ENCODE results near the gene EIF5B. TPM values are rescaled to one million over a fixed set of nuclear protein-coding genes. Genes with fewer than 3 reads are reported as not detected.

The EIF5B gene
- total and polyA plus RNA-seq, 2 experiments from 2014 or later = 18.3 to 19.1 TPM

DNA sequence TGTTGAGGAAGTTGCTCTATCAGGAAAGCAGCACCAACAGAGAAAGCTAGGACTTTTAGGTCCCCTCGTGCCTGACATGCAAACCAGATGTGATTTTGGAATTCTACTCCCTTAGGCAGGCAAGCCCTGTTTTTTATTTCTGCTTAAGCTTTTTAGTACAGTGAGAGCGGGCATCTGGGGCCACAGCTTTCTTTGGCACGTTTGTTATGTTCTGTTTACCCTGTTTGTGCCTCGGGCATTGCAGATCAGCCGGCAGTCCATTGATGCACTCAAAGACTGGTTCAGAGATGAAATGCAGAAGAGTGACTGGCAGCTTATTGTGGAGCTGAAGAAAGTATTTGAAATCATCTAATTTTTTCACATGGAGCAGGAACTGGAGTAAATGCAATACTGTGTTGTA, 61.9 kb downstream of the EIF5B start:
- WGBS (ENCODE audit: low lambda C conversion rate, missing lambda C conversion rate) = 91% methylated on average over 5 of the region's 5 CpGs
- Histone ChIP-seq H2AFZ (no peak overlapping the region), H4K20me1 (ENCODE audit: insufficient read depth, poor library complexity, severe bottlenecking) (no peaks in the 10 kb centered on the region), H3K9me3 (ENCODE audit: low read depth) (no peaks in the 10 kb centered on the region), H3K9me2 (replicated peaks; ENCODE audit: insufficient read depth) (no peaks in the 10 kb centered on the region), H3K4me3 (no peak overlapping the region), H3K36me3 (replicated peaks; ENCODE audit: insufficient read depth, low read depth) (no peaks in the 10 kb centered on the region), H3K27ac (no peak overlapping the region), H3K4me2 (no peak overlapping the region), H3K4me1 (ENCODE audit: insufficient read depth) (no peaks in the 10 kb centered on the region), H3K27me3 (no peaks in the 10 kb centered on the region), H3K79me2 (no peaks in the 10 kb centered on the region)
- TF ChIP-seq EZH2 (IDR thresholded peaks at IDR 0.05; ENCODE audit: borderline replicate concordance) (no peak), EZH2phosphoT487 (IDR thresholded peaks at IDR 0.05; ENCODE audit: low read depth, severe bottlenecking, unreplicated experiment) (no peak)
- TF ChIP-seq, protein P1, sequence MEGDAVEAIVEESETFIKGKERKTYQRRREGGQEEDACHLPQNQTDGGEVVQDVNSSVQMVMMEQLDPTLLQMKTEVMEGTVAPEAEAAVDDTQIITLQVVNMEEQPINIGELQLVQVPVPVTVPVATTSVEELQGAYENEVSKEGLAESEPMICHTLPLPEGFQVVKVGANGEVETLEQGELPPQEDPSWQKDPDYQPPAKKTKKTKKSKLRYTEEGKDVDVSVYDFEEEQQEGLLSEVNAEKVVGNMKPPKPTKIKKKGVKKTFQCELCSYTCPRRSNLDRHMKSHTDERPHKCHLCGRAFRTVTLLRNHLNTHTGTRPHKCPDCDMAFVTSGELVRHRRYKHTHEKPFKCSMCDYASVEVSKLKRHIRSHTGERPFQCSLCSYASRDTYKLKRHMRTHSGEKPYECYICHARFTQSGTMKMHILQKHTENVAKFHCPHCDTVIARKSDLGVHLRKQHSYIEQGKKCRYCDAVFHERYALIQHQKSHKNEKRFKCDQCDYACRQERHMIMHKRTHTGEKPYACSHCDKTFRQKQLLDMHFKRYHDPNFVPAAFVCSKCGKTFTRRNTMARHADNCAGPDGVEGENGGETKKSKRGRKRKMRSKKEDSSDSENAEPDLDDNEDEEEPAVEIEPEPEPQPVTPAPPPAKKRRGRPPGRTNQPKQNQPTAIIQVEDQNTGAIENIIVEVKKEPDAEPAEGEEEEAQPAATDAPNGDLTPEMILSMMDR (IDR thresholded peaks at IDR 0.05; ENCODE audit: poor library complexity) = no peak
- DNase-seq (ENCODE audit: low spot score) = no peak

DNA sequence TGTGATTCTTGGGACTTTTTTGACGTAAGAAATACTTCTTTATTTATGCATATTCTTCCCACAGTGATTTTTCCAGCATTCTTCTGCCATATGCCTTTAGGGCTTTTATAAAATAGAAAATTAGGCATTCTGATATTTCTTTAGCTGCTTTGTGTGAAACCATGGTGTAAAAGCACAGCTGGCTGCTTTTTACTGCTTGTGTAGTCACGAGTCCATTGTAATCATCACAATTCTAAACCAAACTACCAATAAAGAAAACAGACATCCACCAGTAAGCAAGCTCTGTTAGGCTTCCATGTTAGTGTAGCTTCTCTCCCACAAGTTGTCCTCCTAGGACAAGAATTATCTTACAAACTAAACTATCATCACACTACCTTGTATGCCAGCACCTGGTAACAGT, 62.6 kb downstream of the EIF5B start:
- Histone ChIP-seq H3K4me3 (no peak overlapping the region), H3K9me2 (replicated peaks; ENCODE audit: insufficient read depth) (no peaks in the 10 kb centered on the region), H3K27me3 (no peaks in the 10 kb centered on the region), H3K4me2 (no peak overlapping the region), H3K79me2 (no peaks in the 10 kb centered on the region), H2AFZ (no peak overlapping the region), H3K36me3 (replicated peaks; ENCODE audit: insufficient read depth, low read depth) (no peaks in the 10 kb centered on the region), H3K9me3 (ENCODE audit: low read depth) (no peaks in the 10 kb centered on the region), H3K4me1 (ENCODE audit: insufficient read depth) (peaks cover 3% of the 10 kb centered on the region), H3K27ac (no peak overlapping the region), H4K20me1 (ENCODE audit: insufficient read depth, poor library complexity, severe bottlenecking) (no peaks in the 10 kb centered on the region)
- no peak for DNase-seq (ENCODE audit: low spot score)
- no peak for TF ChIP-seq EZH2phosphoT487 (IDR thresholded peaks at IDR 0.05; ENCODE audit: low read depth, severe bottlenecking, unreplicated experiment)
- TF ChIP-seq EZH2 (IDR thresholded peaks at IDR 0.05; ENCODE audit: borderline replicate concordance) = no peak
- TF ChIP-seq, protein P1 (IDR thresholded peaks at IDR 0.05; ENCODE audit: poor library complexity) = no peak
- 94% methylated on average over 2 of the region's 2 CpGs for WGBS (ENCODE audit: low lambda C conversion rate, missing lambda C conversion rate)

DNA sequence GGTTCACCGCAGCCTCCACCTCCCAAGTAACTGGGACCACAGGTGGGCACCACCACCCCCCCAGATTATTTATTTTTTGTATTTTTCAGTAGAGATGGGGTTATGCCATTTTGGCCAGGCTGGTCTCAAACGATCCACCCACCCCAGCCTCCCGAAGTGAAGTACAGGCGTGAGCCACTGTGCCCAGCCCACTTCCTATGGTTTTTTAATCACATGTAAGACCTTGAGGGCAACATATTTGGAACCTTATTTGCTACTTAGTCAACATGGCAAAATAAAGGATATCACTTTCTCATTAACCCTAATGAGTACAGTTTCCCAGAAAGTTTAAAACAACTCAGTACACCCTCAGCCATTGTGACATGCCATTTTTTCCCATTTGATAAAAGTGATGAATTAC, 64.7 kb downstream of the EIF5B start:
- no peak overlapping the region for H2AFZ ChIP-seq
- no peaks in the 10 kb centered on the region for H3K9me3 ChIP-seq (ENCODE audit: low read depth)
- 98% methylated on average over 4 of the region's 4 CpGs for WGBS (ENCODE audit: low lambda C conversion rate, missing lambda C conversion rate)
- no peaks in the 10 kb centered on the region for H3K79me2 ChIP-seq
- peaks cover 3% of the 10 kb centered on the region for H3K36me3 ChIP-seq (replicated peaks; ENCODE audit: insufficient read depth, low read depth)
- no peak overlapping the region for H3K4me2 ChIP-seq
- H4K20me1 ChIP-seq (ENCODE audit: insufficient read depth, poor library complexity, severe bottlenecking) = no peaks in the 10 kb centered on the region
- H3K27ac ChIP-seq = no peak overlapping the region
- no peak for DNase-seq (ENCODE audit: low spot score)
- TF ChIP-seq, protein P1 (IDR thresholded peaks at IDR 0.05; ENCODE audit: poor library complexity) = no peak
- no peak for TF ChIP-seq EZH2 (IDR thresholded peaks at IDR 0.05; ENCODE audit: borderline replicate concordance)
- TF ChIP-seq EZH2phosphoT487 (IDR thresholded peaks at IDR 0.05; ENCODE audit: low read depth, severe bottlenecking, unreplicated experiment) = no peak
- peaks cover 5% of the 10 kb centered on the region for H3K4me1 ChIP-seq (ENCODE audit: insufficient read depth)
- no peaks in the 10 kb centered on the region for H3K27me3 ChIP-seq
- H3K4me3 ChIP-seq = no peak overlapping the region
- no peaks in the 10 kb centered on the region for H3K9me2 ChIP-seq (replicated peaks; ENCODE audit: insufficient read depth)

DNA sequence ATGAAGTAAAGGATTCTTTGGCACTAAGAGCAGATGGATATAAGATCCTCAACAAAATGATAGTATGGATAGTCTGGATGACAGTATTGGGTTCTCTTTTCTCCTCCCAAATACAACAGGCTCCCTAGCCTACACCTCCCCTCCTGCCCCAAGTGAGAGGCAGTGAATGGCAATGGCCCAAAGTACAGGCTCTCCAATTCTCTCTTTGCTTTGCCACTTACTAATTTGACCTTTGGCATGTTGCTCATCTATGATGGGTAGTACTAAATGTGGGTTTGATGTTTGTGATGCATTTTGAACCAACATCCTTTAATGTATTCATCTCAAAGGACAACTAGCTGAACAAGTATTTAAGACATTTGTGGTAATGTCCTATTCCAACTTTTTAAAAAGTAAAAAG, 65.9 kb downstream of the EIF5B start:
- no peak for TF ChIP-seq EZH2phosphoT487 (IDR thresholded peaks at IDR 0.05; ENCODE audit: low read depth, severe bottlenecking, unreplicated experiment)
- TF ChIP-seq, protein P1 (IDR thresholded peaks at IDR 0.05; ENCODE audit: poor library complexity) = no peak
- peak overlapping the region; percentile 58 for H3K27ac ChIP-seq
- no peak overlapping the region for H2AFZ ChIP-seq

More for the DNA sequence above, 65.9 kb downstream of the EIF5B start:
- H3K4me2 ChIP-seq = no peak overlapping the region
- H3K9me2 ChIP-seq (replicated peaks; ENCODE audit: insufficient read depth) = no peaks in the 10 kb centered on the region
- H3K9me3 ChIP-seq (ENCODE audit: low read depth) = no peaks in the 10 kb centered on the region
- no peaks in the 10 kb centered on the region for H3K27me3 ChIP-seq
- no peak for DNase-seq (ENCODE audit: low spot score)
- H4K20me1 ChIP-seq (ENCODE audit: insufficient read depth, poor library complexity, severe bottlenecking) = no peaks in the 10 kb centered on the region
- H3K4me3 ChIP-seq = no peak overlapping the region
- peaks cover 3% of the 10 kb centered on the region for H3K36me3 ChIP-seq (replicated peaks; ENCODE audit: insufficient read depth, low read depth)
- H3K4me1 ChIP-seq (ENCODE audit: insufficient read depth) = peaks cover 5% of the 10 kb centered on the region
- H3K79me2 ChIP-seq = no peaks in the 10 kb centered on the region

Measured in hepatocyte (in vitro differentiated cells).